GM12875 (cell line): Measurements from ENCODE around the gene ZBTB46.

Experiments
- H3K4me3 ChIP-seq: one replicate; pipeline ENCODE4 v1.5.1; 2011; ENCODE audit warnings: low read depth, low read length, control low read depth
- CTCF ChIP-seq: IDR thresholded peaks from 2 replicates; pipeline ENCODE4 v1.5.1; 2011; ENCODE audit warnings: low read depth, mild to moderate bottlenecking, control low read depth, inconsistent platforms, low read length, moderate library complexity, borderline replicate concordance; ENCODE audit not compliant: insufficient read depth

Gene ZBTB46

GRCh38 chr20:63694584-63695423, 136.3 kb downstream of the ZBTB46 start:
- TF ChIP-seq CTCF = no peak
- no peak overlapping the region for H3K4me3 ChIP-seq

- no peak for TF ChIP-seq CTCF
- H3K4me3 ChIP-seq = no peak overlapping the region
Measured at GRCh38 chr20:63693733-63694583, 137.1 kb downstream of the ZBTB46 start.
